K562 (cell line): Measurements from ENCODE around the gene ELOVL1. TPM values are rescaled to one million over a fixed set of nuclear protein-coding genes. Genes with fewer than 3 reads are reported as not detected.

Source experiments
- CREM ChIP-seq: IDR thresholded peaks from 2 replicates; pipeline ENCODE4 v1.6.1; 2014; ENCODE audit warnings: antibody characterized with exemption, low read depth
- EP300 ChIP-seq: IDR thresholded peaks from 2 replicates; pipeline ENCODE4 v1.6.1; 2012; ENCODE audit warnings: low read length, improper control_type of control experiment
- ERF ChIP-seq: fragments of 450-650 bp; formaldehyde crosslinking; IDR thresholded peaks from 2 replicates; pipeline ENCODE4 v1.4.0; 2020; ENCODE audit warnings: mild to moderate bottlenecking, mixed read lengths
- GTF2E2 ChIP-seq: fragments of 200-800 bp; sonication (Bioruptor generic); IDR thresholded peaks from 2 replicates; pipeline ENCODE4 v1.6.1; 2016; ENCODE audit warnings: missing genetic modification characterization, missing compliant biosample characterization
- HMGXB4 ChIP-seq: sonication (generic); formaldehyde crosslinking; IDR thresholded peaks from 2 replicates; pipeline ENCODE4 v1.8.1; 2023; ENCODE audit warnings: mild to moderate bottlenecking, missing genetic modification reagents
- IFI16 ChIP-seq: fragments of 250-450 bp; sonication (Bioruptor Pico); IDR thresholded peaks from 2 replicates; pipeline ENCODE4 v2.1.2; 2022; ENCODE audit warnings: mild to moderate bottlenecking, inconsistent platforms
- MAFK ChIP-seq: IDR thresholded peaks from 2 replicates; pipeline ENCODE4 v1.6.1; 2011; ENCODE audit warnings: low read length, improper control_type of control experiment
- RBFOX2 ChIP-seq: fragments of 200-400 bp; formaldehyde crosslinking; IDR thresholded peaks from 2 replicates; pipeline ENCODE4 v1.6.1; 2017; ENCODE audit warnings: low read depth, mild to moderate bottlenecking, low read length, moderate library complexity
- ZNF146 ChIP-seq: IDR thresholded peaks from one replicate; pipeline ENCODE4 v1.6.1; 2018; ENCODE audit warnings: missing compliant biosample characterization; ENCODE audit not compliant: unreplicated experiment
- ZNF696 ChIP-seq: fragments of 250-450 bp; sonication (Bioruptor Pico); conservative IDR thresholded peaks from 2 replicates; pipeline ENCODE4 v1.4.0; 2020; ENCODE audit warnings: mild to moderate bottlenecking, moderate library complexity
- polyA plus RNA-seq, 8 experiments: library from polyadenylated mRNA; depleted of rRNA in 4 of 8; stranded (reverse) in 5 of 8; unstranded in 3 of 8; fragments of >200 nt; fragmentation: Nextera tagmentation in 2 of 8; fragmentation: Illumina TruSeq in 1 of 8; extraction: Ambion mirVana in 2 of 8; extraction: Trizol in 1 of 8; gene quantifications; 2 replicates each; pipeline versions ENCODE4 v1.2.1 to v1.2.3, GENCODE V29; 2011 to 2014; ENCODE audit warnings: inconsistent platforms in 1 of 8, missing spikeins in 1 of 8
- total RNA-seq, 7 experiments: library from RNA; depleted of rRNA in 6 of 7; stranded (reverse); fragments of >200 nt in 6 of 7; fragmentation: Illumina TruSeq in 2 of 7; extraction: Trizol in 2 of 7; gene quantifications; 2 replicates each; pipeline versions ENCODE4 v1.2.1 to v1.2.3, GENCODE V29; 2011 to 2021; ENCODE audit warnings: low replicate concordance in 1 of 7
- TF ChIP-seq, protein P1 (sequence below), 2 experiments: fragments of 450-650 bp in 1 of 2; sonication (generic) in 1 of 2; formaldehyde crosslinking in 1 of 2; IDR thresholded peaks; 2 replicates each; pipeline versions ENCODE4 v1.7.1 to v1.9.0; 2016 to 2022; ENCODE audit warnings: inconsistent platforms in 1 of 2, mild to moderate bottlenecking in 1 of 2, missing genetic modification reagents in 1 of 2
- TF ChIP-seq, protein P2 (sequence below): sonication (generic); formaldehyde crosslinking; IDR thresholded peaks from 2 replicates; pipeline ENCODE4 v1.8.1; 2023; ENCODE audit warnings: mild to moderate bottlenecking, missing genetic modification reagents

Gene ELOVL1
- total and polyA plus RNA-seq, 9 of the 15 experiments (the other 6 are each of a cell fraction or from before 2014, with no cell fraction given) = 51.0 to 157 (median 70.3) TPM

DNA sequence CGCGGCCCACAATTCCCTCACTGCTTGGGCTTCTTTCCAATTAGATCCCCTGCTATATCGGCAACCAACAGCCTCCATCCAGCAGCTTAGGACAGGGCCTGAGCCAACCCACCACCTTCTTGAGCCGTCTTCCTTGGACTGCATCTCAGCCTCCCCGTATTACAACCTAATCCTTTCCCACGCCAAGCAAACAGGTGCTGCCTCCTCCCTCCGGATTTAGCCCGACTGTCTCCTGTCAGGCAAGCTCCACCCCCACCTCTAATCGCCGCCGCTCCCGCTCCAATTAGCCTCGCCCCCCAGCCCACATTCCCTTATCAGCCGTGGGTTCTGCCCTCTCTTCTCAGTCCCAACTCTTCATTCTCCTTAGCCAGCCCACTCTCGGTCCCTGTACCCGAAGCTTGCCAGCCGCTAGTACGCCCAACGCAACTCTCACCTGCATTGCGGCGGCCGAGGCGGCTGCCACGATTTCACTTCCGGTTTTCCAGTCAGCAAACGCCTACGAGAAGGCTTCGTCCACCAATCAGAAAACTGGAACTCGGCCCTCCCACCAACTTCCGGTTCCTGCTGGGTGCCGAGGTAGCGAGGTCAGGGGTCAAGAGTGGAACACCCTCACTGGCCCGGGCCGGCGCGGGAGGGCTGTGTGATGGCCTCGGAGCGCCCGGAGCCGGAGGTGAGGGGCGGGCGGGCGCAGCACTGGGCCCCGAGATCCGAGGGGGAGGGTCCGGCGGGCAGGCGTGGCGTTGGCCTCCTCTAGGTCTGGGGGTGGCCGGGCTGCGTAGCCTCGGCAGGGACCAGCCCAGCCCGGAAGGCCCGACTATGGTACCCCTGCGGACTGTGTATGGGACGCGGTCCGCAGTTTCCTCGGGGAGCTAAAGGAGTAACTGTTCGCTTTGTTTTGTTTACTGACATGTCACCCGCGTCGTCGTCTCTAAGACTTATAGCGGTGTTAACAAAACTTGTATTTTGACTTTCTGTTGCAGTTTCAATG, 21.8 kb upstream of the ELOVL1 start, which contains the start of the genes MED8 and SZT2 (continued):
- TF ChIP-seq RBFOX2 (peak; percentile 98), ERF (CRISPR knock-in tag) (peak; percentile 41; the same call in 1 of the 2 replicates), EP300 (peak; percentile 24), CREM (peak; percentile 76), ZNF696 (CRISPR knock-in tag) (no peak), HMGXB4 (CRISPR knock-in tag) (peak; percentile 65; the same call in 1 of the 2 replicates), ZNF146 (CRISPR knock-in tag) (no peak), IFI16 (CRISPR knock-in tag) (no peak), GTF2E2 (tag) (peak; percentile 96), MAFK (peak; percentile 70)
- TF ChIP-seq, protein P1, sequence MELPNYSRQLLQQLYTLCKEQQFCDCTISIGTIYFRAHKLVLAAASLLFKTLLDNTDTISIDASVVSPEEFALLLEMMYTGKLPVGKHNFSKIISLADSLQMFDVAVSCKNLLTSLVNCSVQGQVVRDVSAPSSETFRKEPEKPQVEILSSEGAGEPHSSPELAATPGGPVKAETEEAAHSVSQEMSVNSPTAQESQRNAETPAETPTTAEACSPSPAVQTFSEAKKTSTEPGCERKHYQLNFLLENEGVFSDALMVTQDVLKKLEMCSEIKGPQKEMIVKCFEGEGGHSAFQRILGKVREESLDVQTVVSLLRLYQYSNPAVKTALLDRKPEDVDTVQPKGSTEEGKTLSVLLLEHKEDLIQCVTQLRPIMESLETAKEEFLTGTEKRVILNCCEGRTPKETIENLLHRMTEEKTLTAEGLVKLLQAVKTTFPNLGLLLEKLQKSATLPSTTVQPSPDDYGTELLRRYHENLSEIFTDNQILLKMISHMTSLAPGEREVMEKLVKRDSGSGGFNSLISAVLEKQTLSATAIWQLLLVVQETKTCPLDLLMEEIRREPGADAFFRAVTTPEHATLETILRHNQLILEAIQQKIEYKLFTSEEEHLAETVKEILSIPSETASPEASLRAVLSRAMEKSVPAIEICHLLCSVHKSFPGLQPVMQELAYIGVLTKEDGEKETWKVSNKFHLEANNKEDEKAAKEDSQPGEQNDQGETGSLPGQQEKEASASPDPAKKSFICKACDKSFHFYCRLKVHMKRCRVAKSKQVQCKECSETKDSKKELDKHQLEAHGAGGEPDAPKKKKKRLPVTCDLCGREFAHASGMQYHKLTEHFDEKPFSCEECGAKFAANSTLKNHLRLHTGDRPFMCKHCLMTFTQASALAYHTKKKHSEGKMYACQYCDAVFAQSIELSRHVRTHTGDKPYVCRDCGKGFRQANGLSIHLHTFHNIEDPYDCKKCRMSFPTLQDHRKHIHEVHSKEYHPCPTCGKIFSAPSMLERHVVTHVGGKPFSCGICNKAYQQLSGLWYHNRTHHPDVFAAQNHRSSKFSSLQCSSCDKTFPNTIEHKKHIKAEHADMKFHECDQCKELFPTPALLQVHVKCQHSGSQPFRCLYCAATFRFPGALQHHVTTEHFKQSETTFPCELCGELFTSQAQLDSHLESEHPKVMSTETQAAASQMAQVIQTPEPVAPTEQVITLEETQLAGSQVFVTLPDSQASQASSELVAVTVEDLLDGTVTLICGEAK (IDR thresholded peaks at IDR 0.05) = peak; percentile 99
- TF ChIP-seq, protein P1 (CRISPR knock-in tag; IDR thresholded peaks at IDR 0.05) = no peak
- TF ChIP-seq, protein P2, sequence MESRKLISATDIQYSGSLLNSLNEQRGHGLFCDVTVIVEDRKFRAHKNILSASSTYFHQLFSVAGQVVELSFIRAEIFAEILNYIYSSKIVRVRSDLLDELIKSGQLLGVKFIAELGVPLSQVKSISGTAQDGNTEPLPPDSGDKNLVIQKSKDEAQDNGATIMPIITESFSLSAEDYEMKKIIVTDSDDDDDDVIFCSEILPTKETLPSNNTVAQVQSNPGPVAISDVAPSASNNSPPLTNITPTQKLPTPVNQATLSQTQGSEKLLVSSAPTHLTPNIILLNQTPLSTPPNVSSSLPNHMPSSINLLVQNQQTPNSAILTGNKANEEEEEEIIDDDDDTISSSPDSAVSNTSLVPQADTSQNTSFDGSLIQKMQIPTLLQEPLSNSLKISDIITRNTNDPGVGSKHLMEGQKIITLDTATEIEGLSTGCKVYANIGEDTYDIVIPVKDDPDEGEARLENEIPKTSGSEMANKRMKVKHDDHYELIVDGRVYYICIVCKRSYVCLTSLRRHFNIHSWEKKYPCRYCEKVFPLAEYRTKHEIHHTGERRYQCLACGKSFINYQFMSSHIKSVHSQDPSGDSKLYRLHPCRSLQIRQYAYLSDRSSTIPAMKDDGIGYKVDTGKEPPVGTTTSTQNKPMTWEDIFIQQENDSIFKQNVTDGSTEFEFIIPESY (CRISPR knock-in tag) = peak; percentile 13; the same call in 1 of the 2 replicates
